Measurements from ENCODE around the gene SLC35E2B. TPM values are rescaled to one million over a fixed set of nuclear protein-coding genes. Genes with fewer than 3 reads are reported as not detected.

The SLC35E2B gene
- total and polyA plus RNA-seq, 4 donors, result 11.1 to 19.3 (median 12.6) TPM

GRCh38 chr1:1620433-1621139 is 72.0 kb downstream of the SLC35E2B start:
- no peak overlapping the region for H3K4me3 ChIP-seq (ENCODE audit: low read depth in 1 of 3, low read length in 3 of 3)
- no peaks in the 10 kb centered on the region for H3K9me3 ChIP-seq (ENCODE audit: control insufficient read depth in 4 of 4, low read length in 3 of 4)
- H3K27ac ChIP-seq (ENCODE audit: low read depth in 1 of 2, low read length in 2 of 2), result no peak overlapping the region
- WGBS, result 96% methylated on average over 16 of the region's 16 CpGs
- TF ChIP-seq FOXA2 (IDR thresholded peaks at IDR 0.05) (no peak), RAD21 (IDR thresholded peaks at IDR 0.05) (no peak), YY1 (IDR thresholded peaks at IDR 0.05) (no peak), ATF3 (IDR thresholded peaks at IDR 0.05) (no peak), NR2F2 (IDR thresholded peaks at IDR 0.05) (no peak), EGR1 (IDR thresholded peaks at IDR 0.05; ENCODE audit: low read depth in 2 of 2) (no peak), SP1 (IDR thresholded peaks at IDR 0.05) (no peak), HNF4G (IDR thresholded peaks at IDR 0.05) (no peak), RXRA (IDR thresholded peaks at IDR 0.05) (no peak), JUND (IDR thresholded peaks at IDR 0.05) (no peak), FOXA1 (IDR thresholded peaks at IDR 0.05) (no peak), REST (IDR thresholded peaks at IDR 0.05) (no peak), TAF1 (conservative IDR thresholded peaks at IDR 0.05) (no peak), GABPA (IDR thresholded peaks at IDR 0.05 in 1 of 2, conservative IDR thresholded peaks at IDR 0.05 in 1 of 2) (no peak)
- TF ChIP-seq, protein P1, sequence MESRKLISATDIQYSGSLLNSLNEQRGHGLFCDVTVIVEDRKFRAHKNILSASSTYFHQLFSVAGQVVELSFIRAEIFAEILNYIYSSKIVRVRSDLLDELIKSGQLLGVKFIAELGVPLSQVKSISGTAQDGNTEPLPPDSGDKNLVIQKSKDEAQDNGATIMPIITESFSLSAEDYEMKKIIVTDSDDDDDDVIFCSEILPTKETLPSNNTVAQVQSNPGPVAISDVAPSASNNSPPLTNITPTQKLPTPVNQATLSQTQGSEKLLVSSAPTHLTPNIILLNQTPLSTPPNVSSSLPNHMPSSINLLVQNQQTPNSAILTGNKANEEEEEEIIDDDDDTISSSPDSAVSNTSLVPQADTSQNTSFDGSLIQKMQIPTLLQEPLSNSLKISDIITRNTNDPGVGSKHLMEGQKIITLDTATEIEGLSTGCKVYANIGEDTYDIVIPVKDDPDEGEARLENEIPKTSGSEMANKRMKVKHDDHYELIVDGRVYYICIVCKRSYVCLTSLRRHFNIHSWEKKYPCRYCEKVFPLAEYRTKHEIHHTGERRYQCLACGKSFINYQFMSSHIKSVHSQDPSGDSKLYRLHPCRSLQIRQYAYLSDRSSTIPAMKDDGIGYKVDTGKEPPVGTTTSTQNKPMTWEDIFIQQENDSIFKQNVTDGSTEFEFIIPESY (IDR thresholded peaks at IDR 0.05), result no peak
- TF ChIP-seq, protein P2, sequence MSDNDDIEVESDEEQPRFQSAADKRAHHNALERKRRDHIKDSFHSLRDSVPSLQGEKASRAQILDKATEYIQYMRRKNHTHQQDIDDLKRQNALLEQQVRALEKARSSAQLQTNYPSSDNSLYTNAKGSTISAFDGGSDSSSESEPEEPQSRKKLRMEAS (IDR thresholded peaks at IDR 0.05), result no peak
- TF ChIP-seq, protein P3, sequence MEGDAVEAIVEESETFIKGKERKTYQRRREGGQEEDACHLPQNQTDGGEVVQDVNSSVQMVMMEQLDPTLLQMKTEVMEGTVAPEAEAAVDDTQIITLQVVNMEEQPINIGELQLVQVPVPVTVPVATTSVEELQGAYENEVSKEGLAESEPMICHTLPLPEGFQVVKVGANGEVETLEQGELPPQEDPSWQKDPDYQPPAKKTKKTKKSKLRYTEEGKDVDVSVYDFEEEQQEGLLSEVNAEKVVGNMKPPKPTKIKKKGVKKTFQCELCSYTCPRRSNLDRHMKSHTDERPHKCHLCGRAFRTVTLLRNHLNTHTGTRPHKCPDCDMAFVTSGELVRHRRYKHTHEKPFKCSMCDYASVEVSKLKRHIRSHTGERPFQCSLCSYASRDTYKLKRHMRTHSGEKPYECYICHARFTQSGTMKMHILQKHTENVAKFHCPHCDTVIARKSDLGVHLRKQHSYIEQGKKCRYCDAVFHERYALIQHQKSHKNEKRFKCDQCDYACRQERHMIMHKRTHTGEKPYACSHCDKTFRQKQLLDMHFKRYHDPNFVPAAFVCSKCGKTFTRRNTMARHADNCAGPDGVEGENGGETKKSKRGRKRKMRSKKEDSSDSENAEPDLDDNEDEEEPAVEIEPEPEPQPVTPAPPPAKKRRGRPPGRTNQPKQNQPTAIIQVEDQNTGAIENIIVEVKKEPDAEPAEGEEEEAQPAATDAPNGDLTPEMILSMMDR (IDR thresholded peaks at IDR 0.05; ENCODE audit: low read depth, low read length, missing input control), result no peak
- H3K27me3 ChIP-seq (ENCODE audit: control insufficient read depth in 4 of 4, insufficient read depth in 4 of 4, low read length in 3 of 4), result no peaks in the 10 kb centered on the region
- H3K9ac ChIP-seq (ENCODE audit: low read depth in 1 of 2, low read length in 2 of 2), result no peak overlapping the region
- DNase-seq (ENCODE audit: low spot score), result no peak
- H3K4me1 ChIP-seq (ENCODE audit: control insufficient read depth in 4 of 4, insufficient read depth in 4 of 4, low read length in 3 of 4), result peaks cover 8 to 35% (median 28%) of the 10 kb centered on the region in 4 donors
- peaks cover 0 to 9% (median 0%) of the 10 kb centered on the region in 4 donors for H3K36me3 ChIP-seq (ENCODE audit: control insufficient read depth in 4 of 4, insufficient read depth in 3 of 4, low read depth in 1 of 4, low read length in 3 of 4)

Measured in liver (tissue), 9 donors.